Stimulated activated CD4-positive, alpha-beta T cell treated with anti-CD3 and anti-CD28 coated beads, TNF-alpha, amount 100 ng/mL, for 1 hour (primary cell): ENCODE measurements around the gene TBX22.
"Not testable (repeated sequence)": the region's sequence is repeated elsewhere in the genome, so short reads cannot be mapped to it uniquely, and the experiment has no call there.

Source experiments
- DNase-seq, 3 donors: peaks; one replicate each; pipeline ENCODE4 v3.0.0-alpha.2; 2020; ENCODE audit warnings: low read depth in 3 of 3, low spot score in 1 of 3

TBX22 gene

GRCh38 chrX:80014141-80014940 lies at the start of gene TBX22:
TBX22 (plus strand) TSS chrX:80014753; CDS start chrX:80022270, 7,517 bp downstream.
- no peak for DNase-seq

GRCh38 chrX:79975605-79976004 lies 38.9 kb upstream of the TBX22 start:
- no peak for DNase-seq

GRCh38 chrX:80004458-80004857 lies 10.1 kb upstream of the TBX22 start:
- no peak for DNase-seq

GRCh38 chrX:80011522-80011921 lies 3.0 kb upstream of the TBX22 start:
- DNase-seq: no peak

GRCh38 chrX:80016182-80016581 lies 1.6 kb downstream of the TBX22 start:
- no peak for DNase-seq

- DNase-seq: no peak
Observed at GRCh38 chrX:80021621-80022020, 7.1 kb downstream of the TBX22 start.

GRCh38 chrX:80022363-80023031 lies 7.9 kb downstream of the TBX22 start:
- no peak for DNase-seq

- no peak for DNase-seq
Observed at GRCh38 chrX:80026116-80026515, 11.6 kb downstream of the TBX22 start.

GRCh38 chrX:80066156-80066555 lies 51.6 kb downstream of the TBX22 start:
- DNase-seq: not testable (repeated sequence)

- DNase-seq: not testable (repeated sequence)
Observed at GRCh38 chrX:80075625-80076024, 61.1 kb downstream of the TBX22 start.
